Endothelial cell of umbilical vein (primary cell): ENCODE results near the gene ANKZF1. TPM values are rescaled to one million over a fixed set of nuclear protein-coding genes. Genes with fewer than 3 reads are reported as not detected.

Source experiments
- BruUV-seq: library from RNA; stranded (reverse); fragments of 400-500 nt; replicated peaks from 2 replicates; lab custom pipeline; 2021; lab: Mats Ljungman, UMichigan
- CTCF ChIA-PET: fragments of 300-600, 350-600 bp; sonication (Branson Sonifier 250); formaldehyde crosslinking; loops from one replicate; lab custom pipeline; 2021; ENCODE audit warnings: antibody characterized with exemption, inconsistent platforms; lab: Charles Lee
- POLR2A ChIA-PET: fragments of 300-600, 350-600 bp; sonication (Branson Sonifier 250); formaldehyde crosslinking; loops from one replicate; lab custom pipeline; 2021; ENCODE audit warnings: antibody characterized with exemption, inconsistent platforms; lab: Charles Lee
- DNase-seq: peaks from one replicate; pipeline ENCODE4 v3.0.0-alpha.2; 2011; ENCODE audit warnings: low read depth, low spot score
- FAIRE-seq: peaks from 2 replicates; lab custom pipeline; 2011; peaks lifted over from hg19 to GRCh38; lab: Jason Lieb, UNC
- H2AFZ ChIP-seq: 2 replicates; pipeline ENCODE4 v1.6.0; 2012; ENCODE audit warnings: low read depth, low read length, control low read depth, inconsistent platforms
- H3K27ac ChIP-seq: 2 replicates; pipeline ENCODE4 v1.5.1; 2011; ENCODE audit warnings: low read depth, mild to moderate bottlenecking, control low read depth, low read length, moderate library complexity; ENCODE audit not compliant: insufficient read depth
- H3K27me3 ChIP-seq, 2 experiments: 2 replicates each; pipeline versions ENCODE4 v1.6.0 to v1.6.1; 2011; ENCODE audit warnings: low read length in 2 of 2, mixed read lengths in 1 of 2; ENCODE audit not compliant: control insufficient read depth in 2 of 2, insufficient read depth in 2 of 2
- H3K36me3 ChIP-seq, 2 experiments: 2 replicates in 1 of 2; 3 replicates in 1 of 2; pipeline ENCODE4 v1.5.1; 2011; ENCODE audit warnings: low read length in 2 of 2, mild to moderate bottlenecking in 1 of 2, moderate library complexity in 1 of 2; ENCODE audit not compliant: control insufficient read depth in 2 of 2, insufficient read depth in 2 of 2; ENCODE audit errors: extremely low read depth in 1 of 2
- H3K4me1 ChIP-seq: 3 replicates; pipeline ENCODE4 v1.5.1; 2011; ENCODE audit warnings: mild to moderate bottlenecking, low read length; ENCODE audit not compliant: control insufficient read depth, insufficient read depth; ENCODE audit errors: extremely low read depth
- H3K4me2 ChIP-seq: 2 replicates; pipeline ENCODE4 v1.6.1; 2011; ENCODE audit warnings: low read length, control low read depth, mixed read lengths; ENCODE audit not compliant: insufficient read depth
- H3K4me3 ChIP-seq, 3 experiments: fragments of 200-600 bp in 1 of 3; sonication (generic), shearing (Covaris generic) in 1 of 3; replicated peaks in 1 of 3; 2 replicates each; pipeline ENCODE4 v1.5.1; 2011 to 2016; ENCODE audit warnings: control low read depth in 3 of 3, low read length in 3 of 3, mild to moderate bottlenecking in 2 of 3, inconsistent platforms in 1 of 3, low read depth in 1 of 3, moderate library complexity in 1 of 3; ENCODE audit not compliant: insufficient read depth in 1 of 3
- H3K79me2 ChIP-seq: 2 replicates; pipeline ENCODE4 v1.6.0; 2012; ENCODE audit warnings: low read length, inconsistent platforms; ENCODE audit not compliant: control insufficient read depth, insufficient read depth
- H3K9ac ChIP-seq: replicated peaks from 2 replicates; pipeline ENCODE3; 2011; ENCODE audit warnings: low read length, control low read depth; ENCODE audit not compliant: insufficient read depth; ENCODE audit errors: extremely low read depth
- H3K9me1 ChIP-seq: replicated peaks from 3 replicates; pipeline ENCODE4 v1.6.0; 2011; ENCODE audit warnings: mild to moderate bottlenecking, low read length; ENCODE audit not compliant: control insufficient read depth, insufficient read depth; ENCODE audit errors: extremely low read depth
- H3K9me3 ChIP-seq: replicated peaks from 2 replicates; pipeline ENCODE4 v1.5.1; 2012; ENCODE audit warnings: low read length, inconsistent platforms; ENCODE audit not compliant: control insufficient read depth, insufficient read depth
- H4K20me1 ChIP-seq: replicated peaks from 2 replicates; pipeline ENCODE3; 2011; ENCODE audit warnings: mild to moderate bottlenecking, low read length; ENCODE audit not compliant: control insufficient read depth, insufficient read depth; ENCODE audit errors: extremely low read depth
- EZH2 ChIP-seq: IDR thresholded peaks from 2 replicates; pipeline ENCODE4 v1.6.1; 2012; ENCODE audit warnings: borderline replicate concordance, low read depth, mild to moderate bottlenecking, moderate library complexity, low read length, inconsistent platforms; ENCODE audit not compliant: severe bottlenecking
- FOS ChIP-seq: IDR thresholded peaks from 2 replicates; pipeline ENCODE4 v1.6.1; 2011; ENCODE audit warnings: mild to moderate bottlenecking, low read length, moderate library complexity, borderline replicate concordance; ENCODE audit not compliant: insufficient read depth
- GATA2 ChIP-seq: IDR thresholded peaks from 2 replicates; pipeline ENCODE4 v1.7.0; 2011; ENCODE audit warnings: low read depth, mild to moderate bottlenecking, moderate library complexity, mixed read lengths, low read length; ENCODE audit not compliant: insufficient read length, insufficient read depth
- JUN ChIP-seq: IDR thresholded peaks from 2 replicates; pipeline ENCODE4 v1.6.1; 2011; ENCODE audit warnings: borderline replicate concordance, low read depth; ENCODE audit not compliant: insufficient read length, insufficient read depth
- MYC ChIP-seq: IDR thresholded peaks from one replicate; pipeline ENCODE4 v1.6.1; 2011; ENCODE audit warnings: mild to moderate bottlenecking, low read depth, low read length
- POLR2A ChIP-seq: IDR thresholded peaks from 2 replicates; pipeline ENCODE4 v1.6.1; 2012; ENCODE audit warnings: low read depth, mild to moderate bottlenecking, control low read depth, low read length
- POLR2AphosphoS5 ChIP-seq: IDR thresholded peaks from 2 replicates; pipeline ENCODE4 v1.6.1; 2012; ENCODE audit warnings: low read depth, mild to moderate bottlenecking, control low read depth, low read length, moderate library complexity; ENCODE audit not compliant: insufficient read depth
- dilution Hi-C: fragments of 300-500 bp; cut with MboI; formaldehyde crosslinking; loops from one replicate; pipeline ENCODE4 v1.15.0; 2019; ENCODE audit warnings: low sequenced_read_pairs; ENCODE audit not compliant: extremely low pct_ligation_motif_present
- intact Hi-C: fragments of 100-400 bp; cut with micrococcal nuclease; formaldehyde crosslinking; loops from one replicate; pipeline ENCODE4 v1.10.0; 2022
- polyA plus RNA-seq, 4 experiments: library from polyadenylated mRNA; depleted of rRNA in 3 of 4; stranded (reverse) in 3 of 4; unstranded in 1 of 4; fragments of >200 nt; gene quantifications; 2 replicates each; pipeline versions ENCODE4 v1.2.1 to v1.2.3, GENCODE V29; 2011 to 2012; ENCODE audit warnings: missing spikeins in 1 of 4
- total RNA-seq: library from RNA; stranded (reverse); gene quantifications from 2 replicates; pipeline ENCODE4 v1.2.3, GENCODE V29; 2021
- TF ChIP-seq, protein P1 (sequence below), 2 donors: IDR thresholded peaks; 1 replicate in 1 of 2; 2 replicates in 1 of 2; pipeline ENCODE4 v1.5.1; 2011; ENCODE audit warnings: low read length in 2 of 2, mild to moderate bottlenecking in 2 of 2, moderate library complexity in 2 of 2, control low read depth in 1 of 2, inconsistent platforms in 1 of 2, low read depth in 1 of 2; ENCODE audit not compliant: insufficient read depth in 1 of 2; ENCODE audit errors: extremely low read depth in 1 of 2
- TF ChIP-seq, protein P2 (sequence below): IDR thresholded peaks from 2 replicates; pipeline ENCODE4 v1.6.1; 2011; ENCODE audit not compliant: insufficient read depth, insufficient read length

ANKZF1 gene
- total and polyA plus RNA-seq, 2 donors (not counting 3 experiments of a cell fraction or from before 2014, with no cell fraction given): 26.5 to 36.2 TPM

DNA sequence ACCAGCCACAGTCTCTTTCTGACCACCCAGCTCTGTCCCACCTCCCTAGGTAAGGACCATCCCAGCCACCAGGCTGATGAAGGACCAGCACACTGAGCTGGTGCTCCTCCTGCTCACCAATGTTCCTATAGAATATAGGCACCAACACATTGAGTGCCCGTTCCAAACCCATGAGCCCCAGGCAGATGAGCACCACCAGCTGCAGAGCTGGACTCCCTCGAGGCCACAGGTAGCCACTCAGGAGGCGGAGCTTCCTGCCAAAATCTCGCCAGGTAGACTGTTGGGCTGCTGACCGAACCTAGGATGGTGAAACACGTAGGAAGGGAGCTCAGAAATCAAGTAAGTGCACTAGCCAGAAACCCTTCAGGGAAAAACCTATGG is 13.1 kb upstream of the ANKZF1 start:
- Histone ChIP-seq H2AFZ (no peak overlapping the region), H3K79me2 (no peaks in the 10 kb centered on the region), H3K9me3 (no peaks in the 10 kb centered on the region), H3K36me3 (peaks cover 3 to 13% of the 10 kb centered on the region in 2 experiments), H4K20me1 (no peaks in the 10 kb centered on the region), H3K4me3 (no peak overlapping the region), H3K9ac (no peak overlapping the region), H3K4me1 (peaks cover 14% of the 10 kb centered on the region), H3K27me3 (no peaks in the 10 kb centered on the region), H3K27ac (no peak overlapping the region), H3K4me2 (no peak overlapping the region), H3K9me1 (no peaks in the 10 kb centered on the region)
- TF ChIP-seq POLR2AphosphoS5 (no peak), EZH2 (no peak), GATA2 (no peak), FOS (no peak), MYC (no peak), POLR2A (no peak), JUN (no peak)
- TF ChIP-seq, protein P1, sequence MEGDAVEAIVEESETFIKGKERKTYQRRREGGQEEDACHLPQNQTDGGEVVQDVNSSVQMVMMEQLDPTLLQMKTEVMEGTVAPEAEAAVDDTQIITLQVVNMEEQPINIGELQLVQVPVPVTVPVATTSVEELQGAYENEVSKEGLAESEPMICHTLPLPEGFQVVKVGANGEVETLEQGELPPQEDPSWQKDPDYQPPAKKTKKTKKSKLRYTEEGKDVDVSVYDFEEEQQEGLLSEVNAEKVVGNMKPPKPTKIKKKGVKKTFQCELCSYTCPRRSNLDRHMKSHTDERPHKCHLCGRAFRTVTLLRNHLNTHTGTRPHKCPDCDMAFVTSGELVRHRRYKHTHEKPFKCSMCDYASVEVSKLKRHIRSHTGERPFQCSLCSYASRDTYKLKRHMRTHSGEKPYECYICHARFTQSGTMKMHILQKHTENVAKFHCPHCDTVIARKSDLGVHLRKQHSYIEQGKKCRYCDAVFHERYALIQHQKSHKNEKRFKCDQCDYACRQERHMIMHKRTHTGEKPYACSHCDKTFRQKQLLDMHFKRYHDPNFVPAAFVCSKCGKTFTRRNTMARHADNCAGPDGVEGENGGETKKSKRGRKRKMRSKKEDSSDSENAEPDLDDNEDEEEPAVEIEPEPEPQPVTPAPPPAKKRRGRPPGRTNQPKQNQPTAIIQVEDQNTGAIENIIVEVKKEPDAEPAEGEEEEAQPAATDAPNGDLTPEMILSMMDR (IDR thresholded peaks at IDR 0.05; ENCODE audit: extremely low read depth in 1 of 2, insufficient read depth in 1 of 2, low read depth in 1 of 2, low read length in 2 of 2): no peak
- TF ChIP-seq, protein P2, sequence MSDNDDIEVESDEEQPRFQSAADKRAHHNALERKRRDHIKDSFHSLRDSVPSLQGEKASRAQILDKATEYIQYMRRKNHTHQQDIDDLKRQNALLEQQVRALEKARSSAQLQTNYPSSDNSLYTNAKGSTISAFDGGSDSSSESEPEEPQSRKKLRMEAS: no peak
- intact Hi-C loops: loop anchor here (5.0 kb wide), 1 partner anchor 159 kb away; no protein-coding TSS in a partner anchor
- CTCF ChIA-PET: interaction anchor here (1.2 to 1.6 kb wide), 2 partner anchors 10 to 78 kb away, joined by 3 to 6 read pairs; no protein-coding TSS in a partner anchor
- FAIRE-seq (no peak), DNase-seq (no peak)
- BruUV-seq: no TSS peak
- dilution Hi-C loops: no loop called here
- POLR2A ChIA-PET: no interaction called here
